GM21515 (cell line): ENCODE results near the gene GTPBP2.
"Not testable (repeated sequence)": the region's sequence is repeated elsewhere in the genome, so short reads cannot be mapped to it uniquely, and the experiment has no call there.

Experiments used
- ATAC-seq: cut with Tn5 transposase; IDR thresholded peaks from one replicate; pipeline ENCODE4 v1.9.1; 2021; ENCODE audit not compliant: unreplicated experiment

The GTPBP2 gene

GRCh38 chr6:43658161-43658560, 29.1 kb upstream of the GTPBP2 start:
- no peak for ATAC-seq

- ATAC-seq, result no peak
These were observed 28.2 kb upstream of the GTPBP2 start for GRCh38 chr6:43657221-43657802.

GRCh38 chr6:43652822-43653221, 23.8 kb upstream of the GTPBP2 start:
- ATAC-seq, result not testable (repeated sequence)

GRCh38 chr6:43648248-43648647, 19.2 kb upstream of the GTPBP2 start:
- ATAC-seq, result no peak

DNA sequence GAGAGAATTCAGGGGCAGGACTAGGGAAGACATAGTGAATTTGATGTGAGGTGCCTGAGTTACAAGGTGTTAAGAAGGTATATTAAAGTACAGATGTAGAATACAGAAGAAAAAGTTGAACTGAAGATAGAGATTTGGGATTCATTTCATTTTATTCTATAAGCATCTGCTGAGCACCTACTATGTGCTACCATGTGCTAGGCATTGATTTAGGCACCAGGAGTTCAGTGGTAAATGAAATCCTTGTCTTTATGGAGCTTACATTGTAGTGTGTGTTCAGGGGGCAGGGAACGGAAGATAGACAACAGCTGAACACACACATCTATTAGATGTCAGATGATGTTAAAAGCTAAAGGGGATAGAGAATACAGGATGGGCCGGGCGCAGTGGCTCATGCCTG, 18.5 kb upstream of the GTPBP2 start:
- ATAC-seq, result no peak

DNA sequence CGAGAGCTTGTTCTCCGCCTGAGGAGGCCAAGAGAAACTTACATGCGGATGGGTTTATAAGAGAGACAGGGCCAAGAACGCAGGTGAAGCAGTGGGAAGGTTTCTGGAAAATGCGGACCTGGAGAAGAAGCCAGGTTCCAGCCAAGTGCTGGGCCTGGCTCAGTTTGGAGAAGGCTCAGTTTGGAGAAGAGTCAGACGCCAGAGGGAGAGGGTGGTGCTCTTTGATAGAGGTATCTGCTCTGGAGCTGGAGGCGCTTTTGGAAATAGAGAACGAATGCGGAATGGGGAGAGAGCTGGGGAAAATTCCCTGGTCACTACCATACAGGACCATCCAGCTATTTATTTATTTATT, 16.5 kb upstream of the GTPBP2 start:
- no peak for ATAC-seq

DNA sequence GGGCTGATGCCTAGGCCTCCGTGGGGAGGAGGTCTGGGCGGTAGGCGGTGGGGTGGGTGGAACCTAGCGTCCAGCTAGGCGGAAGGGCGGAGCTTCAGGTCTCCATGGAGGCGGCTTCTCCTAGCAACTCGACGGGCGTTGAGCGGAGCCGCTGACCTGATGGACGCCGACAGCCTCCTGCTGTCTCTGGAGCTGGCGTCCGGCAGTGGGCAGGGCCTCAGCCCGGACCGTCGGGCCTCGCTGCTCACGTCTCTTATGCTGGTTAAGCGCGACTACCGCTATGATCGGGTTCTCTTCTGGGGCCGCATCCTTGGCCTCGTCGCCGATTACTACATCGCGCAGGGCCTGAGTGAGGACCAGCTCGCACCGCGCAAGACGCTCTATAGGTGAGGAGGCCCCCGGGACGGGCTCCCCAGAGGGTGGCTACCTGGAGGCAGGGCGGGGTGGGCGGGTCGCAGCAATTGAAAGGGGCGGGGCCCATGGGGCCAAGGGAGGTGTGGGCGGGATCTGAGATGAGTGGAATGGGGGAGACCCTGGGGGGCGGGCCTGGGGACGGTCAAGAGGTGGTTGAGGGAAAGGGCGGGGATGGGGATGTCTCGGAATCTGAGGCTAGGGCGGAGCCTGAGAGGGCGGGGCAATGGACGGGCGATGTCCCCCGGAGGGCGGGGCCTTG, 16.0 kb upstream of the GTPBP2 start, which contains the start of gene RSPH9:
Gene RSPH9, plus strand, starts transcription at position 97 of the 673 bp plus-strand sequence. Its CDS starts 63 bp downstream, at position 160.
- no peak for ATAC-seq

DNA sequence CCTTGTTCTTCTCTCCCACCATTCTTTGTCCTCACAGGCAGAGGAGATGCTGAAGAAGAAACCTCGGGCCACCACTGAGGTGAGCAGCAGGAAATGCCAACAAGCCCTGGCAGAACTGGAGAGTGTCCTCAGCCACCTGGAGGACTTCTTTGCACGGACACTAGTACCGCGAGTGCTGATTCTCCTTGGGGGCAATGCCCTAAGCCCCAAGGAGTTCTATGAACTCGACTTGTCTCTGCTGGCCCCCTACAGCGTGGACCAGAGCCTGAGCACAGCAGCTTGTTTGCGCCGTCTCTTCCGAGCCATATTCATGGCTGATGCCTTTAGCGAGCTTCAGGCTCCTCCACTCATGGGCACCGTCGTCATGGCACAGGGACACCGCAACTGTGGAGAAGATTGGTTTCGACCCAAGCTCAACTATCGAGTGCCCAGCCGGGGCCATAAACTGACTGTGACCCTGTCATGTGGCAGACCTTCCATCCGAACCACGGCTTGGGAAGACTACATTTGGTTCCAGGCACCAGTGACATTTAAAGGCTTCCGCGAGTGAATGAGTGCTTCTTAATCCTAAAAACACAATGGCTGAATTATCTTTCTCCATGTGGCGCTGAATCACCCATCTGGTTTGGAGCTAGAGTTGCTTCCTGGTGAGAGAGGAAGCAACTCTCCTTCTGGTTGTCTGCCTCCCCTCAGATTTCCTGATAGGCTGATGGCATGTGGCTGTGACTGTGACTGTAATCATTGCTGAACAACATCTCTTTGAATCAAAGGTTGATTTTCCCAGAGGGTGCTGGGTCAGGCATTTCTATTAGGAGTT, 11.1 kb upstream of the GTPBP2 start:
- no peak for ATAC-seq

GRCh38 chr6:43636308-43636659, 7.2 kb upstream of the GTPBP2 start:
- peak; percentile 9 for ATAC-seq

DNA sequence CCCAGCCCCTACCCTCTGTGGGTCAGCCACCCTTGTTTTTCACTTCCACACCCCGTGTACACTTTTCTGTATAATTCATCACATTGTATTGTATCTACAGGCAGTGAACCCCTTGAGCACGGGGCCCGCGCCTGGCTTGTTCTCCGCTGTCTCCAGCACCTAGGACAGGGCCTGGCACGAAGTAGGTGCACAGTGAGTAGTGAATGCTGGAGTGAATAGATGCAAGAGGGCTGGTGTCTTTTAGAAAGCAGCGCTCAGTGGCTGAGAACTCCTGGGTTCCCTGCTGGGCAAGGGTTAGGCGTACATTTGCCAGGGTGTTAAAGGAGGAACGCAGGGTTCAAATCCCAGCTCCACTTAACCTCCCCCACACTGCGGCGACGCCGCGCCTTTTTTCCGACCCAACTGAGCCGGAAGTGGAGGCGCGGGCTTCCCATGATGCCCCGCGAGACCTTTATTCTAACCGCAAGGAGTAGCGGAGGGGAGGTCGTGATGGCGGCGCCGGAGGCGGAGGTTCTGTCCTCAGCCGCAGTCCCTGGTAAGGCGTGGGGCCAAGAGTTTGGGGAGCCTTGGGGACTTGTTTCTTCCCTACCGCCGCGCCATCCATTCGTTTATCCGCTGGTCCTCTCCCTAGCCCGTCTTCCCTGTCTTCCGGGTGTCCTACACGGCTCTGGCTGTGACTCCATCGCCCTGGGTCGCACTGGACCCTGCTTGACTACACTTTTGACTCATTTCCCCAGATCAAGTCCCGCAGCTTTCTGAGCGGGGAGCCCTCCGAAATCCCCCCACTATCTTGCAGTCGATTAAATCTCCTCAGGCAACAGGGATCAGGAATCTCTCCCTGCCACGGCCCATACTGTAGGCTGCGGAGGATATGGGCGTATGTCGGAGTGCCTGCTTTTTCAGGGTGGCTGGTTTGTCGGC, 6.6 kb upstream of the GTPBP2 start, which contains the start of gene MAD2L1BP:
Gene MAD2L1BP, plus strand, starts transcription at position 454 of the 921 bp plus-strand sequence. Its CDS starts 36 bp downstream, at position 490.
- peak; percentile 84 for ATAC-seq

DNA sequence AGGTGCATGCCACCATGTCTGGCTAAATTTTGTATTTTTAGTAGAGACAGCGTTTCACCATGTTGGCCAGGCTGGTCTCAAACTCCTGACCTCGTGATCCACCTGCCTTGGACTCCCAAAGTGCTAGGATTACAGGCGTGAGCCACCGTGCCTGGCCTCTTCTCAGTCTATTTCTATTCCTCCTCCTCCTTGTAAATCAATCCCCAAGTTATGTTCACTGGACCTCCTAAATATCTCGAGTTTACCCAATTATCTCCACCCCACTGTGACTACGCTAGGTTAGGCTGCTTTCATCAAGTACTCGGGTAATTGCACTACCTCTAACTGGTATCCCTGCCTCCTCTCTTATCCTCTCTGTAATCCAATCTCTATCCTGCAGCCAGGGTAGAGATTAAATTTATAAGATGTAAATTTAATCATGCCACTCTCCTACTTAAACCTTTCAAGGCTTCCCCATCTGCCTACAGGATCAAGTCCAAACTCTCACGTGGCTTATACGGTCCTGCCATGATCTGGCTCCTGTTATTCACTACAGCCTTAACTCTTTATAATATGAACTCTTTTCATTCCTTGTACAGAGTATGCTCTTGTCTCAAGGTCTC, 5.7 kb upstream of the GTPBP2 start:
- ATAC-seq, result no peak

DNA sequence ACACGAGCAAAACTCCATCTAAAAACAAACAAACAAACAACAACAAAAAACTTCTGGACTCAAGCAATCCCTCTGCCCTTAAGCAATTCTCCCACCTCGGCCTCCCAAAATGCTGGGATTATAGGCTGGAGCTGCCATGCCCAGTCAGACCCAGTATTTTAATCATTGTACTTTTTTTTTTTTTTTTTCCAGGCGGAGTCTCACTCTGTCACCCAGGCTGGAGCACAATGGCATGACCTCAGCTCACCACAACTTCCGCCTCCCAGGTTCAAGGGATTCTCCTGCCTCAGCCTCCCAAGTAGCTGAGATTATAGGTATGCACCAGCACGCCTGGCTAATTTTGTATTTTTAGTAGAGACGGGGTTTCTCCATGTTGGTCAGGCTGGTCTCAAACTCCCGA, 3.9 kb upstream of the GTPBP2 start:
- not testable (repeated sequence) for ATAC-seq

DNA sequence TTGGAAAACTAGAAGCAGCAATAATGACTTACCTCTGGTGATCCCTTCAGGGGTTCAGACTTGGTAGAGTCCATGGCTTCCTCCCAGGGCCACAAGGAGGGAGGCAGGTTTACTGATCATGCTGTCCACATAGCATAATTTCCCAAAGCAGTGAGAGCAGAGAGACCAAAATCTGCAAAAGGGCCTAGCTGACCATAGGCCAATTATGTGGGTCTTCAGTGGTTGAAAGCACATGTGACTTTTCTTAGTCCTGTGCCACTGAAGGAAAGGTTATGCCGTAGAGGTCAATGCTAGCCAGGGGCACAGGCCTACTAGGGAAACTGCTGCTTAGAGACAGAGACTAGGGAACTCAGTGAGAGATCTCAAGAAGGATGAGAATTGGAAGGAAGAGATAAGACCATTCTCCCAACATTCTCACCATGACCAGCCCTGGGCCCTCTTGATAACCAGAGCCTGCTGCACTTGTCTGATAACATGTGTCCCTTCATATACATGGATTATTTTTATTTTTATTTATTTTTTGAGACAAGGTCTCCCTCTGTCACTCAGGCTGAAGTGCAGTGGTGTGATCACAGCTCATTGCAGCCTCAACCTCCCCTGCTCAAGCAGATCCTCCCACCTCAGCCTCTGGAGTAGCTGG, 2.0 kb upstream of the GTPBP2 start:
- no peak for ATAC-seq

DNA sequence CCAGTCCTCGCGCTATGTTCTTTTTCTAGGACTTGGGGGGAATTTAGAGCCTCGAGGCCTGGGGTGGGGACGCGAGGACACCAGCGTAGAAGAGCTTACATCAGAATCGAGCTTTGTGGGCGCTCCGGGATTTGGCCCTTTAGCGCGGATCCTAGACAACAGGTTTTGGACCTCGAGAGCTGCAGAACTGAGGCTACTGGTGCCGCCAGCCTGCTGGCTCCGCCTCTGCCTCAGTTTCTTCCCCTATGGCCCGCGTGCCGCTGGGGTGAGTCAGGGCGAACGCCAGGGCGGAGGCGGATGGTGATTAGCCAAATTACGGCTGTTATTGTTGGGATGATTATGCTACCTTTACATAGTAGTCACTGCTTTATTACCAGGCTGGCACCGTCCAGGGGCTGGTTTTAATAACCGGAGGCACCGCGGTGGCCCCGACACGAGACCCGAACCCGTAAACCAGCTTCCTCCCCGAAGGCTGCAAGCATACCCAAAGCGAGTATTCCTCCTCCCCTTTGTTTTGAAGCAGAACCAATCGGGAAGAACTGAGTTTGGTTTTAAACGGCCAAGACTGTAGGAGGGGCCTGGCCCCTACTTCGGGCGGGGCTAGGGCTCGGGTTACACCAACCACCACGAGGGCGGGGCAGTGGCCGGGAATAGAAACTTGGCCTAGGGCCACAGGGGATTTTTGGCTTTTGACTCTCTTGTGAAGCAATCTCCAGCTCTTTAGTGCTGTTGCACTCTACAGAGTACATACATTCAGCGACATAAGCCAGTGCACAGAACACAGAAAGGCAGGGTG, 639 bp upstream of the GTPBP2 start:
- peak; percentile 70 for ATAC-seq

- ATAC-seq, result peak; percentile 13
These were observed 516 bp downstream of the GTPBP2 start for GRCh38 chr6:43628393-43629103.

- no peak for ATAC-seq
These were observed 1.8 kb downstream of the GTPBP2 start for GRCh38 chr6:43627008-43627825.

DNA sequence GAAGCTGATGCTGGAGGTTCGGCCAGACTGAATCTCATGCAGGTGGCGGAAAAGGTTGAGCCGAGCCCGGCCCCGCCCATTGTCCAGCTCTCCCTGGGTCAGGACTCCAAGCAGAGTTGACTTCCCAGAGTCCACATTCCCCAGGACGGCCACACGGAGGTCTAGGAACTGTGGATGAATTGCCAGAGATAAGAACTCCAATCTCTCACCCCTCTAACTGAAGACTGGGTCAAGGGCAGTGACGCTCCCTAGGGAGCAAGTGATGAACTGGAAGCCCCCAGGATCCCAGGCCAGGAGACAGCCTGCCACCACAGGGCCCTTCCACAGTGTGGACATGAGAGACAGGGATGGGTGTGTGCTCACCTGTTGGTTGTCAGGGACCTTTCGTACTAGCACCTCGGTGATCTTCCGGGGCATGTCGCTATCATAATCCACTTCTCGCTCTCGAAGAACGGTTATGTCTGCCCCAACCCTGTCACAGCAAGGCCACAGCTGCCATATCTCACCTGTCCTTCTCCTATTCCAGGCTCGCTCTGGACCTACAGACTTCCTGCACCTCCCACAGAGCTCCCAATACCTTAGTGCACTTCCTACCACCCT, 3.6 kb downstream of the GTPBP2 start:
- no peak for ATAC-seq
